HG03097 (cell line): Measurements from ENCODE around the gene CTU2.
A peak's percentile ranks its signal among the peaks of the same experiment; 100 is the strongest.

Experiments
- ATAC-seq: cut with Tn5 transposase; IDR thresholded peaks from one replicate; pipeline ENCODE4 v1.9.1; 2021; ENCODE audit not compliant: unreplicated experiment, low FRiP score

The CTU2 gene

DNA sequence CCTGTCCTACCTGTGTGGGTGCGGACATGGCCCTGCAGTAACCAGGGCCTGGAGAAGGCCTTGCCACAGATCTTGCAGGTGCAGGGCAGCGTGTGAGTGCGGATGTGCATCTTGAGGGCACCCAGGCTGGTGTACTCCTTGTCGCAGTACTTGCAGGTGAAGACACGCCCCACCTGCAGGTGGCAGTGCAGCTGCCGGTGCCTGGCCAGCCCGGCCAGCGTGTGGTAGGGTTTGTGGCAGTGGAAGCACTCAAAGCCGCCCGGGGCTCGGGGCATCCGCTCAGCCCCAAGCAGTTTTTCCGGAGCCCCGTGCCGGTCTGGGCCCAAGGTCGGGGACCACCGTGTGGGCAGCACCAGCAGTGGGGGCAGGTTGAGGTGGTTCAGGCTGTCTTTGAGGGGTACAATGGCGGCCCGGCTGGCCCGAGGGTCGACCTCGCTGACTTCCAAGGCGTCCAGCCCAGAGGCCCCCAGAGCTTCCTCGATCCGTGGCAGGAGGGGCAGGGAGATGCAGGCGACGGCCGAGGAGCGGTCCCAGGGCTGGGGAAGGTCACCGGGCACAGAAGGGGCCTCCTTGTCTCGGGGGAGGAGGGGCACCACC is 25.1 kb upstream of the CTU2 start:
- no peak for ATAC-seq

DNA sequence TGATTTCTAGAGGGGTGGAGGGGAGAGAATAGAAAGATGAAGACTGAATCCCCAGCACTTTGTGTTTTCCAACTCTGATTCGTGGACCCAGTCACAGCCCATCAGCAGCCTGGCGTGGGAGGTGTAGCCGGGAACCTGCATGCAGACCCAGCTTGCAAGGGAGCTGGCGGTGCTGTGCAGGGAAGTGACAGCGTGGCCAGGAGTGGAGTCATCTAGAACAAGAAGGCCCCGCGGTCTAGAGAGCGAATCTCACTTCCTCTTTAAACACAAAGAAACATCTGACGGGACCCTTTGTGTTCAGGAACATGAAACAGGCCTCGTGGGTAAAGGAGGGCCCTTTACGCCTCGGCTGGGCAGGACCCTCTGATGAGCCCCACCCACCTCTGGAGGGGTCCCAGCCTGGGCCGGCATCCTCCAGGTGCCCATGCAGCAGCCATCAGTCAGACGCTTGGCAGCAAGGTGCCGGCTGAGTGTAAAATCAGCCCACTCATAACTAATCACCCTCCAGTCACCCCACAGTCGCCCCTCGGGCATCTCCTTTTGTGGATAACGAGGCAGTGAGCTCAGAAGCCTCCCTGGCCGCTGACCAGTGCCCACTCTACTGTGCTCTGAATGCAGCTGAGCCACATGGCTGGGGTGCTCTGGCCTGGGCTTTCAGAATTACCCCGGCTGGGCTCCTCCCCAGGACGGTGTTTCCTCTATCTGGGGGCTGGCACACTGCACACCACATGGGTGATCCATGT is 24.4 kb upstream of the CTU2 start:
- ATAC-seq = peak; percentile 64

DNA sequence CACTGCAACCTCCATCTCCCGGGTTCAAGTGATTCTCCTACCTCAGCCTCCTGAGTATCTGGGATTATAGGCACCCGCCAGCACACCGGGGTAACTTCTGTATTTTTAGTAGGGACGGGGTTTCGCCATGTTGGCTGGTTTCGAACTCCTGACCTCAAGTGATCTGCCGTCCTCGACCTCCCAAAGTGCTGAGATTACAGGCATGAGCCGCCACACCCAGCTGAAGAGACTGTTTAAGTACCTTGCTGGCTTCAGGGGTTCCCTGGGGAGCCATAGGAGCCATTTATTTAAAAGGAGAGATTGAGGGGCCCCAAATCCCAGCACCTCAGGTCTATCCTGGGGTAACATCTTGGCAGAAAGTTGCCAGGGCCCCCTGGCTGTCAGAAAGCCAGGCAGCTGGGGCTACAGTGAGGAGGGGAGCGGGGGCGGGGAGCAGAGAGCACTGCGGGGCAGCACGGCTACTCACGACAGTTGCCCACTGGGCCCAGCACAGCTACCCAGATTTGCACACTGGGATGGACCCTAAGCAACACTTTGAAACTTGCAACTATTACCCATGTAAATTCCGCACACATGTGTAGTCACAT is 21.6 kb upstream of the CTU2 start:
- ATAC-seq = no peak

DNA sequence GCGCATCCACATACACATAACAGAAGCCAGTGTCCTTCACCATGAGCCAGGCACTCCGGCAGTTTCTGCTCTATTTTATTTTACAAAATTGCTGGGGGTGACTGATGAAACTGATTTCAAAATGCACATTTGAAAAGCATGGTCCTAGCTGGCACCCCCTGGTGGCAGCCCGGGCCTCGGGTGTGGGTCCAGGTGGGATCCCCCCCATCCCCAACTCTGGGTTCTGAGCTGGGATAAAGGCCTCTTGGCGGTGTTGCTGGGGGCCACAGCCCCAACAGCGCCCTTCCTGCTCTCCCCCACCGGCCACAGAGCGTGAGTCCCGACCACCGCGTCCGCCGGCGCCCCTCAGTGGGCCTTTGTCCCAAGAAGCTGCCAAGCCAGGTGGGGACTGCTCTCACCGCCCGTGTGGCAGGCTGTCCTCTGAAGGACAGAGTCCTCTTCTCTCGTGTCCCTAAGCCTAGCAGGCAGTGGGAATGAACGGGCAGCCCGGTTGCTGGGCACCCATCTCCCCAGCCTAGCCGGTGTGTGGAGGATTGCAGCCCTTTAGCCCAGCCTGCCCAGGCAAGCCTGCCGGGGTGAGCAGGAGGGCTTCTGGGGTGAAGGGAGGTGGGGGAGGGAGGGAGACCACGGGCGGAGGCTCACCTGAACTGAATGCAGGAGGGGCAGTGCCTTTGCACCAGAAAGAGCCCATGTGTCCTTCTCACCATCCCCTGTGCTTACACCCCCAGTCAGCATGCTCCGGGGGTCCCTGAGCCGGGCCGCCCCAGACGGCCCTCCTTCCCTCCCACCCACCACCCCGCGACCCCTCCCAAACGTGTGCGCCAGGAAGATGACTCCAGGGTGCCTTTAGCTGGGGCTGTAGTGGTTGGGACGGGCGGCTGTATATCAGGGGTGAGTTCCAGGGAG is 20.9 kb upstream of the CTU2 start:
- ATAC-seq = no peak

DNA sequence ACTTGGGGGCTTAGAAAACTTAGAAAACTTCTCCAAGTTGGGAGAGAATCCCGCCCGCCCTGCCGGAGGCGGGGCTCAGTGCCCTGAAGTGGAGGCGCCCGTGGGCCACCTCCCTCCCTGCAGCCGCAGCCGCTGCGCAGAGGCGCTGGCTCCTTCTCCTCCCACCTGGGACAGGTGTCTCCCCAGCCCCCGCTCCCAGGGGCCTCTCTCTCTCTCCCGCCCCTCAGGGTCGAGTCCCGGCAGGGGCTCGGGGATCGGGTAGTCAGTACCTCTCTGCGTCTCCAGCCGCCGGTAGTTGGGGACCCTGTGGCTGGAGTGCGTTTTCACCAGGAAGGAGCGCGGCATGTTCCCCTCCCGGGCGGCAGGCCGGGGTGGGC is 20.3 kb upstream of the CTU2 start:
- ATAC-seq = no peak

DNA sequence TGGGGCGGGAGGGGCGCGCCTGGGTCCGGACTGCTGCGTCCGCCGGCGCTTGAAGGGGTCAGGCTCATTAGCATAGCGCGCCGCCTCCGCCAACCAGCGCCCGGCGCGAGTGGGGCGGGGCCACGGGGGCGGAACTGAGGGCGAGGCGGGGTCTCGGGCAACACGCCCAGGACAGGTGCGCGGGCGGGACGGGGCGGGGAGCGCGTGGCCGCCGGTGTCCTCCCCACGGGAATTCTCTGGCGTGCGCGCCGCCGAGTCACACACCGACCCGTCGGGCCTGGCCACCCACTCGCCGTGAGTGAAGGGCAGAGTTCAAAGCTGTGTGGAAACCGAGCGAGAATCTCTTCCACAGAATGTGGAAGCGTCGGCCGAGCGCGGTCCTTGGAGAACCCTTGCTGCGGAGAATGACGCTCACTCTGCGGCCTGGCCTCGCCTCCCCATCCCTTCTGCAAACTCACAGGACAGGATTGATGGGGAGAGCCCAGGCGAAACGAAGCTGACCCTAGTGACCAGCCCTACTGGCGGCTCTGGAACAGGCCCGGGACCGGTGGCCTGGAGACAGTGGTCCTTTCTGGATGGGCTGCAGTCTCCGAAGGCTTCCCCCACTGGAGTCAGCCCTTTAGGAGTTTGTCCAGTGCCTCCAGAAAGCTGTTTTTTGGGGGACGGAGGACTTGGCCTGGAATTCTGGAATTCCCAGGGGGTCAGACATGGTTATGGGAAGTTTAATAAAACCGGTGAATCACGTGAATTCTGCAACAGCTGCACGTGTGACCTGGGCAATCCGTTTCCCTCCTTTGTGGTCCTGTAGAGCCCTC is 19.7 kb upstream of the CTU2 start, which contains the start of gene SNAI3:
Gene SNAI3, minus strand, starts transcription at position 69 of the 815 bp plus-strand sequence. CDS start 101 bp downstream, outside the sequence.
- peak; percentile 51 for ATAC-seq

DNA sequence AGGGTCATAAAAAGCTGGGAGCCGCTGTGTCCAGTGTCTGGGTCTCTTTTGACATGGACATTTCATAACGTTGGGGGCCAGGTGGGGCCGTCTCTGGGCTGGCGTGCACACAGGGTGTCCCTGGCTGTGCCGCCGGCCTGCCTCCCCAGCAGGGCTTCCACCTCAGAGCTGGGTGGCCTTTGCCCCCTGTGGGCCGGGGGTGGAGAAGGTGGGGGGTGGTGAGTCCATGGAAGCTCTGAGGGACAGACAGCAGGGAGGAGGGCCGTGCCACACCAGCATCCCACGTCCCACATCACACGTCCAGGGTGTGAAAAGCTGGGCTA is 19.1 kb upstream of the CTU2 start:
- ATAC-seq = no peak

DNA sequence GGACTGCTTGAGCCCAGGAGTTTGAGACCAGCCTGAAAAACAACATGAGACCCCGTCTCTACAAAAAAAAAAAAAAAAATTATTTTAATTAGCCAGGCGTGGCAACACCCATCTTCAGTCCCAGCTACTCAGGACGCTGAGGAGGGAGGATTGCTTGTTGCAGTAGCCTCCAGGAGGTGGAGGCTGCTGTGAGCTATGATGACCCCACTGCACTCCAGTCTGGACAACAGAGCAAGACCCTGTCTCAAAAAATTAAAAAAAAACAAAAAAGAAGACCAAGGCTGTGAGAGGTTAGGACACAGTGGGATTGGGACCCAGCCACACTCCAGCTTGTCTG is 18.7 kb upstream of the CTU2 start:
- no peak for ATAC-seq

DNA sequence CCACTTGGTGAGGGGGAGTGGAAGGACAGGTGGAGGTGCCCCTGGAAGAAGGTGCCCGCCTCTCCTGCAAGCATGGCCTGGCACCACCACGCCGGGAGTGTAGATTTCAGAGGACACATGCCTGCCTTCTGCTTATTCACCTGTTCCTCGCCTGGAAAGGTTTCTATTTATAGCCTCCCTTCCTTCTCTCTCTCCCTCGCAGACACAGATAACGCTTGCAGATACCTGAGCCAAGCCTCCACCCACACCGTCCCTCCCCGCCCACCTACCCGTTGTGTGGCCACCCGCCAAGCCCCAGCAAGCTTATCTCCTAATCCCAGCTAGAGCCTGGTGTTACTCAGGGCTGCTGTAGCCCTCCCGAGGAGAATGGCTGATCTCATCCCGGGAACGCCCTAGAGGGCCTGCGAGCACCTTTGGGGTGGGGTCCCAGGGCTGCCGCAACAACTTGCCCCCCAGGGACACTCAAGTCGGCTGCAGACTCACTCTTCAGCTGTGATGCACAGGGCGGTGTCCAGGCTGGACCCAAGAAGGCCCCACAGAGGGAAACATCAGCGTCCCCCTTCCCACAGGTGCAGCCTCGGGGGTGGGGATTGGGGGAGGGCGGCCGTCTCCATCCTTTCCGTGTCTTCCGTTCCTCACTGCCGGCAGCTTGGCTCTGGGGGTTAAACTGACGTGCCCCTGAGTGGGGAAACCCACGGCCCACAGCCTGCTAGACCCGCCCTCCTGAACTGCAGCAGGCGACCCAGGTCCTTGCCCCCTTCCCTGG is 18.1 kb upstream of the CTU2 start:
- no peak for ATAC-seq

DNA sequence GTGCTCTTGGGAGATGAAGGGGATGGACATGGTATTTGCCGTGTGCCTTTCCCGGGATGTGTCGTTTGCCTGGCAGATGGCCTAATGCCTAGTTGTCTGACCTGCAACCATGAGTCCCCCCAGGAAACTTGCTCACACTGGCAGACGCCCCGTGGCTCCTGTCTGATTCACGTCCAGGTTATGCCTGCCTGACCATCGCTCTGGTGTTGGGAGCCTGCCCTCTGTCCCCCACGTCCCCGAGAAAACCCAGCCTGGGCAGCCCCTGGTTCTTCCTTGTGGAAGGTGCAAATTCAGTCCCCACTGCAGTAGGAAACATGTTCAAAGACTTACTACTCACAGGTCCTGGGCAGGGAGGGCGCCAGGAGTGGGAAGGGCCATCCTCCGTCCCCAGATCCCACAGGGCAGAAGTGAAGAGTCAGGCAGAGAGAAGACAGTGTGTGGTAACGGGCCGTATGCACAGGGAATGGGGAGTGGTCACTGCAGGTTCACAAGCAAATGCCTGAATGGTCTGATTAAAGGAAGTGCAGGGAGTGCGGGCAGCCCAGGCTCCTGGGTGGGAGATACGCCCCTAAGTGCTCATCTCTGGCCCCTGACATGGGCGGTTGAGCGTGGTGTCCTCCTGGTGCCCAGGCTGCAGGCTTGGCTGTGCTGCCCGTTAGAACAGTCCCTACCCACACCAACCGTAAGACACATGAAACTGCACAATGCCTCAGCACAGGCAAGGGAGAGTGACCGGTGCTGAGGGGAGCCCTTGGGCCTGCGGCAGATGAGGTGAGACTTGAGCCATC is 15.8 kb upstream of the CTU2 start:
- ATAC-seq = no peak

DNA sequence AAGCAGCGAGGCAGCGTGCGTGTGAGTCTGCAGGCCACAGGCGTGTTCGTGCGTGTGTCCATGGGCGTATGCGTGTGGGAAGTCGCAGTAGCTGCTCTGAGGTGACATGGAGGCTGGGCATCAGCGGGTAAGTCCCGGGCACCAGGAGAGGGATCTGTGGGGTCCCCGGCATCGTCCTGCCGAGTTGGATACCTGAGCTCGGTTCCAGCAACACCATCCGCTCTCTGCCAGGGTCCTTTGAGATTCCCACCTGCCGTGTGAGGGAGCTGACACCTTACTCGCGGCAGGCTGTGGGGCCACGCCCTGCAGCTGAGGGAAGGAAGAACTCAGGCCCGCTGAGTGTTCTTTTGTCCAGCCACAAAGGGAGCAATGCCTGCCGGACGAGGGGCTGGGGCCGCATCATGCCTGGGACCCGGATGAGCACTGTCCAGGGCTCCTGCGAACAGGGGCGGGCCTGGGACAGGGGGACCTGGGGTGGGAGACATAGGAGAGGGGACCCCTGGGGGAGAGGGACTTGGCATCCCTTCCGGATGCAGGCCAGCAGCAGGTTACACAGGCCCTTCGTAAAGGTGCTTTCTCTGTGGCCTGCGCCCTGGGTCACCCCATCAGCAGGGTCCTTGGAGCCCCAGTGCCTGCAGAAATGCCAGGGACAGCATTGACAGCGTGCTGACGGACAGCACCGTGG is 15.0 kb upstream of the CTU2 start:
- ATAC-seq = no peak

DNA sequence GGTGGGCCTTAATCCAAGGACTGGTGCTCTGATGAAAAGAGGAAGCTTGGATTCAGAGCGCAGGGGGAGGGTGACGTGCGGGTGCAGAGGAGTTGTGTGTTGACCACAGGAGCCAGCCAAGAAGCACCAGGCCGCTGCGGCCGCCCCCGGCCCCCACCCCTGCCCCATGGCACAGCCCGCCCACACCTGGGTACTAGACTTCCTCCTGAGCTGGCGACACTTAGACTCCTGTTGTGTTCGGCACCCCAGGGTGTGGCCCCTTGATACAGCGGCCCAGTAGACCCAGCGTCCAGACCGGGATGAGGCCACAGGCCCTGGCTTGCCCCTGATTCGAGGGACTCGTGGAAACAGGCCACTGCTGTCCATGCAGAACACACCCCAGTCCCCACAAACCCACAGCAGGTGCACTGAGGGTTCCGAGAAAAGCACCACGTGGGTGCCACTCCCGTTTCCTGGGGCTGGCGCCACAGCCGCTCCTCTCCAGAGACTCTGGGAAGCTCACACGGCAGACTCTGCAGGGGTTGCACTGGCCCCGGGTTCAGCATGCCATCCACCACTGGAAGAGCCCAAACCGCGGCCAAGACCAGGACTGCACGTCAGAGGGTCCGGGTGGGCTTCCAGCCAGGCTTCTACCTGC is 14.3 kb upstream of the CTU2 start:
- ATAC-seq = no peak

DNA sequence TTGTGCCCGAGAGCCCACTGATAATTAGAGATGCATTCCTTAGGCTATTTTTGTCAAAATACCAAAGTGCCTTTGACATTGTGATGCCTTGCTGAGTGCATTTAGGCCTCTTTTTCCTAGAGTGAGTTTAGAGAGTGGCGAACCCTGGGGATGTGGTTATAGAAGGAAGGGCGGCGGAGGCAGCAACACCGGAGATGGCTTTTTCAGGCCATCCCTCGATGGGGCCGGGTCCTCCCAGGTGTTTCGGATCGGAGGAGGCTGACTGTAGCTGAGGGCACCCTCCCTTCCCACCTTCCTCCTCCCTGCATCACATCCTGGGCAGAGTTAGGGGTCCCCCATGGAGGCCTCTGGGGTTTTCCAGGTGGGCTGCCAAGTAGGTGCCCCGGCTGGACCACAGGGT is 13.4 kb upstream of the CTU2 start:
- ATAC-seq = no peak

DNA sequence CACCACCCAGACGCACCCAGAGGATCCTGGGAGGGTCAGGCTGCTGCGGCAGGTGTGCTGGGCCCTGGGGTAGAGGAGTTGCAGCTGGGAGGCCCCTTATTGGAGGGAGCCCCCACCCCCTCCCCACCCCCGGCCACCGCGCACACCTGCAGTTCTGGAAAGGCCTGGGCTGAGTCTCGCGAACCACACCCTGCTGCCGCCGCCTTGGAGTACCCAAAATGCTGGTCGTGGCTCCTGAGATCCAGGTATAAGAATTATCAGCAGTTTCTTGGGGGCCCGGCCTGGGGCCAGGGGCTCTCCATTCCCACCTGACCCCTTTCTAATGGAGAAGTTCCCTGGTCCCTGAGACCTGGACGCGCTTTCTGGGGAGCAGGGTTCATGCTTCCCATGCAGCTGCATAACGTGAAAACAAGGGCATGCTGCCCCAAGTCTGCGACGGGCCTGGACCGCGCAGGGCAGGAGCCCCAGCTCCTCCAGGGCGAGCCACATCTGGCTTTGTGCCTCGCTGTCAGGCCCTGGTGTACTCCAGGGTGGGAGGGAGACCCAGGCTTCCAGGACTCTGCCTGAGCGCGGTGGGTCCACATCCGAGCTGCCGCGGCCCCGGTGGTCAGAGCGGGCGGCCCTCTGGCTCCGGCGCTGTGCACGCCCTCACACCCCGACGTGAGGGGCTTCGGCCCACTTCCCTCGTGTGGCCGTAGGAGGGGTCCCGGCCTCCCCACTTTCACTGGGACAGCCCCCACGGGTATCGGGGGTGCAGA is 12.7 kb upstream of the CTU2 start:
- no peak for ATAC-seq

DNA sequence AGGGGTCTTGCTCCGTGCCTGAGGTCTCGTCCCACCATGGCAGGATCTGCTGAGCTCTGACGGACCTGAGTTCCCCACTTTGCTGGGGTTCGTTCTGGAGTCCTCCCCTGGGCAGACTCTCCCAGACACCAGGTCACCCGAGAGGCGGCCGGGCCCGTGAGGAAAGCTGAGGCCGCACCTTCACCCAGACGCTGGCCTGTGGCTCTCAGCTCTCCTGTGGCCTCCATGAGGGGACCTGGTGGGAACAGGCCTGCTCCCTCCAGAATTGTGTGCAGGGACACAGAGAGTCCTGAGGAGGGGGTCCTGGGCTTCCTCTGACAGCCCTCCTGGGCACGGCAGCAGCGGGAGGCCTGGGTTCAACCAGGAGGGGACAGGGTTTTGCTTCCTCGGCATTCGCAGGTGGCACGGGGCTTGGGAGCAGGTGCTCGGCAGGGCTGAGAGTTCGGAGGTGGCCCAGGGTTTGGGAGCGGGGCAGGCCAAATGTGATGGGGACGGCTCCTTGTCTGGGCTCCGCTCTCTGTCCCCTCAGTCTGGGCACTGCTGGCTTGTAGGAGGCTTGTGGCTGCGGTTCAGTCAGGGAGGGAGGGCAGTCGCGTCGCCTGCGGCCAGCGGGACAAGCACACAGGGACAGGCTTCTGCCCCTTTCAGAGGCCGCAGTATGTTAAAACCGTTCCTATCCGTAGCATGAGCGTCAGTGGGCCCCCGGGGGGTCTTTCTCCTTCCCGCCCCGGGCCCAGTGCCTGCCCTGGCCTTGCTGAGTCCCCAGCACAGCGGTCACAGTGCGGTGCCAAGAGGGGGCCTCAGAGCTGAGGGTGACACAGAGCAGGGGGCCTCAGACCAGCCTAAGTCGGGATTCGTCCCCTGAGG is 11.8 kb upstream of the CTU2 start:
- ATAC-seq = no peak

DNA sequence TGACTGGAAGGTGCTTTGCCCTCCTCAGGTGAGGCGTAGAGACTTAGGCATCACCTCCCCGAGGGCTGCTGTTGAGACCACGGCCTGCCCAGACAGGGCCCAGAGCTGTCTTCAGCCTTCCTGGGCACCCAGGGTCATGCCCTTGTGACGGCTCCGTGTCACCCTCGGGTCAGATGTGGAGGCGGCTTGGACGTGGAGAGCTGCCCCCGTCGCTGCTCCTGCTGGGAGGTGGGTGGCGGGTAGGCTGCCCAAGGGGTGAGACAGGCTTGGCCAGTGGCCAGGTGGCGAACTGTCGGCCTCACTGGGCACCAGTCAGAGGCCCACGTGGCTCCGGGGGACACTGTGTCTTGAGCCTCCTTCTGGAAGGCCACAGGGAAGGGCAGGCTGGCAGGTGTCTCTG is 11.1 kb upstream of the CTU2 start:
- ATAC-seq = no peak
